Putamen (tissue), 1 donor: ENCODE data around the gene ARPC4.

Experiments used
- DNase-seq: peaks from one replicate; pipeline ENCODE4 v3.0.0-alpha.2; 2016; ENCODE audit warnings: low spot score

Gene ARPC4

DNA sequence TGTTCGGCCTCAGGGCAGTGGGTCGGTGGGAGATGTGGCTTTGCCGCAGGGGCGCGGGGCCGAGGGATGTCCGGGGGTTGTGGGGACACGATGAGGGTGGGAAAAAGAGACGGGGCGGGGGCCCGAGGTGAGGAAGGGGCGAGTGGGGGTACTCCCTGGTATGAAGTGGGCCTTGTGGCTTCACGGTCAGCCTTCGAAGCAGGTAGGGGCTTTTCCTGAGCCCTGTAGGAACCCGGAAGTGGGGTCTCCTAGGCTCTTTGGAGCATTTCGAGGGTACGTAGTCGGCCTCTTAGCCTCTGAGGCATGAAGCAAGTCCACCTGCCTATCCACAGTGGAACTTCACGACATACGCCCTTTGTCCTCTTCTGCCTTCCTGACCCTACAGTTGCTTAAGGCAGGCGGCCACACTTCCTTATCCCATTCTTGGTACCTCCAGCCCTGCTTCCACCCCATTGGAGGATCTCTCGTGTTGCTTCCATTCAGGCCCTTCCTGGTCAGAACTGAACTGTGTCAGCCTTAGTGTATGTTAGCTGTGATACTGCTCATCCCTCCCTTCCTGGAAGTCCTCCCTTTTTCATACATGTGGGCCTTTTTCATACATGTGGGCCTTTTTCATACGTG lies 389 bp downstream of the ARPC4 start:
- DNase-seq: no peak

DNA sequence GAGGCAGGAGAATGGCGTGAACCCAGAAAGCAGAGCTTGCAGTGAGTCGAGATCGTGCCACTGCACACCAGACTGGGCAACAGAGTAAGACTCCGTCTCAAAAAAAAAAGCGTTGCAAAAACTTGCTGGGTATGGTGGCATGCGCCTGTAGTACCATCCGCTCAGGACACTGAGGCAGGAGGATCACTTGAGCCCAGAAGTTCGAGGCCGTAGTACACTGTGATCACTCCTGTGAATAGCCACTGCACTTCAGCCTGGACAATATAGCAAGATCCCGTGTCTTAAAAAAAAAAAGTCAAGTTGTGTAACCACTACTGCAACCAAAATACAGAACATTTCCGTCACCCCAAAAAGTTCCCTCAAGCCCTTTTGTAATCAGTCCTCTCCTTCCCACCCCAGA lies 1.5 kb downstream of the ARPC4 start:
- no peak for DNase-seq

DNA sequence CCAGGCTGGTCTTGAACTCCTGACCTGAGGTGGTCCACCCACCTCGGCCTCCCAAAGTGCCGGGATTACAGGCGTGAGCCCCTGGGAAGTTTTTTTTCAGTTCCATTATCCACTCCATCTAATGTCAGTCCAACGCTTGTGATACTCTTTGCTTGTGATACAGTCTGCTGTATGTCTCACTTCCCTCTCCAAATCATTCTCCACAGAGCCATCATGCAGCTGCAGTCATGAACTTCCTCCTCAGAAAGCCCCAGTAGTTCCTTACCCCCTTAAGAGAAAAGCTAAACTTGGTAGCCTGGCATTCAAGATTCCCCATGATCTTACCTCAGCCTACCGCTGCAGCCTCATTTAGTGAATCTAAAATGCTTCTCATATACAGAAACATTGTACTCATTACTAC lies 2.3 kb downstream of the ARPC4 start:
- no peak for DNase-seq

DNA sequence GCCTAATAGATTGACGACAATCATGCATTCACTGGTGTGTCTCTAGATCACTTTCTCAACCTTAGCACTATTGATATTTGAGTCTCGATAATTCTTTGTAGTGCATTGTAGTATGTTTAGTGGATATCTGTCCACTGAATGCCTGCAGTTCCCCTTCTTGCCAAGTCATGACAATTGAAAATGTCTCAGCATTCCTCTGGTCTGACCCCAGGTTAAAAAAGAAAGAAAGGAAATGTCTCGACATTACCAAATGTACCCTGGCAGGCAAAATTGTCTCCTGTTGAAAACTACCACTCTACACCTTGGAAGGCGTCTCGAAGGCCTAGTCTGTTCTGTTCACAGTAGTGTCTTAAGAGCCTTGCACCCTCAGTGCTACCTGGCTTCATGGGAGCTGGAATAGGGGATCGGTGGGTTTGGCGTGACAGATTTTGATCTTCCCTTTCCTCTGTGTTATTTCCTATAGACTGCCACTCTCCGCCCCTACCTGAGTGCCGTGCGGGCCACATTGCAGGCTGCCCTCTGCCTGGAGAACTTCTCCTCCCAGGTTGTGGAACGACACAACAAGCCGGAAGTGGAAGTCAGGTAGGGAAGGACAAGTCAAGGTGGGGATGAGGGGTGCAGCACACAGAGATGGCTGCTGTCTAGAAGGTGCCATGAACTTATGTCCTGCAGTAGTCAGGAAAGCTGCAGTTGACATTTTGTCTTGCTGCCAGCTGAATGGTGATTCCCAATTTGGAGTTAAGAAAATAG lies 4.5 kb downstream of the ARPC4 start:
- no peak for DNase-seq

DNA sequence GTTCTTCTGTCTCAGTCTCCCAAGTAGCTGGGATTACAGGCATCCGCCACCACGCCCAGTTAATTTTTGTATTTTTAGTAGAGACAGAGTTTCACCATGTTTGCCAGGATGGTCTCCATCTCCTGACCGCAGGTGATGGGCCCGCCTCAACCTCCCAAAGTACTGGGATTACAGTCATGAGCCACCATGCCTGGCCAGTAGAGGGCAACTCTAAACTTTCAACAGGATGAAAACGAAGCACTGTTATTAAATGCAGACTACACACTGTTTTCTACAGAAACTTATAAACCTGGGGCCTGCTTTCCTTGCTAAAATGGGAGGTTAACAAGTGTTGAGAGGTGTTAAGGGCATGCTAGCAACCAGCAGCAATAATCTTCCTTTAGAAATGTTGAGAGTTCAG lies 7.6 kb downstream of the ARPC4 start:
- no peak for DNase-seq

DNA sequence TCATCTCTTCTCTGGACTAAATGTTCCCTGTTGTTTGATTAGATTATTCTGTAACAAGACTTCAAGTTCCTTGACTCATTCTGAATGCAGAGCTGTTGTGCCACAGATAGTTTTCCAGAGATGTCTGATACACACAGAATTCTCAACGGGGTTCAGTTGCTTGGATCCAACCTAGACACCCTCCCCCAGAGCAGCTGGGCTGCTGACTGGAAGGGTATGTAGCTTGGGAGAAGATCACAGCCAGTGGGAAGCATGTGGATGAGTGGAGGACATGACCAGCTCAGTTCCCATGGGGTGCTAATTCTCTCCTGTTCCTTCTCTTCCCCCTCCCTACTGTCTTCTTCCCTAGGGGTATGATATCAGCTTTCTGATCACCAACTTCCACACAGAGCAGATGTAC lies 10.6 kb downstream of the ARPC4 start:
- DNase-seq: no peak

DNA sequence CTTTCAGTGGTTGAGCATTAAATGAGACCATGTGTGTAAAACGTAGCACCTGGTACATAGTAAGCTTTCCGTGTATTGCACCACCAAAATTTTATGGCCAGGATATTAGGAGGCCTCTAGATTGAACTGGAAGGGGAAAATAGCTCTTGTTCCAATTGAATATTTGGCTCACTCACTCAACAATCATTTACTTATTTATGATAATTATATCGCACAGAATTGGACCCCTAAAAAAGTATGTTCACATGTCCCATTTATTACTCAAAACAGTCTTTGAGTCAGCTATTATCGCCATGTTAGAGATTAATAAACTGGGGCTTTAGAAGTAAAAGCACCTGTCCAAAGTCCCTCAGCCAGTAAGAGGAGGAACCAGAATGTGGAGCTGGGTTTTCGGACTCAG lies 12.1 kb downstream of the ARPC4 start:
- DNase-seq: no peak

DNA sequence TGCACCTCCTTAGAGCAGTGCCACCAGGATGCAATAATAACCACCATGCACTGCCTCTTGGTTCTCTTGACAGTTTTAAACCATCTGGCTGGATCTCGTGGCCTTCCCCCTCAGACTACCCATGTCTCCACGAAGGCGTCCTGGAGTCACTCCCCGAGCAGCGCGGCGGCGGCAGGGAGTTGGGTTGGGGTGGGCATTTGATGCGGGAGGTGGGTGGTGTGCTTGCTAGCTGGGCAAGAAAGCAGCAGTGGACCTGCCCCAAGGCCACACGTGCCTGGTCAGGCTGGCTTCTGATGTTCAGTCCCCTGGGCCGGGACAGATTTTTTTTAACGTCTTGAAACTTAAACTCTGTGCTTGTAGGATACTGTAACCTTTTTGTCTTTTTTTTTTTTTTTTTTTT lies 13.3 kb downstream of the ARPC4 start:
- DNase-seq: no peak

DNA sequence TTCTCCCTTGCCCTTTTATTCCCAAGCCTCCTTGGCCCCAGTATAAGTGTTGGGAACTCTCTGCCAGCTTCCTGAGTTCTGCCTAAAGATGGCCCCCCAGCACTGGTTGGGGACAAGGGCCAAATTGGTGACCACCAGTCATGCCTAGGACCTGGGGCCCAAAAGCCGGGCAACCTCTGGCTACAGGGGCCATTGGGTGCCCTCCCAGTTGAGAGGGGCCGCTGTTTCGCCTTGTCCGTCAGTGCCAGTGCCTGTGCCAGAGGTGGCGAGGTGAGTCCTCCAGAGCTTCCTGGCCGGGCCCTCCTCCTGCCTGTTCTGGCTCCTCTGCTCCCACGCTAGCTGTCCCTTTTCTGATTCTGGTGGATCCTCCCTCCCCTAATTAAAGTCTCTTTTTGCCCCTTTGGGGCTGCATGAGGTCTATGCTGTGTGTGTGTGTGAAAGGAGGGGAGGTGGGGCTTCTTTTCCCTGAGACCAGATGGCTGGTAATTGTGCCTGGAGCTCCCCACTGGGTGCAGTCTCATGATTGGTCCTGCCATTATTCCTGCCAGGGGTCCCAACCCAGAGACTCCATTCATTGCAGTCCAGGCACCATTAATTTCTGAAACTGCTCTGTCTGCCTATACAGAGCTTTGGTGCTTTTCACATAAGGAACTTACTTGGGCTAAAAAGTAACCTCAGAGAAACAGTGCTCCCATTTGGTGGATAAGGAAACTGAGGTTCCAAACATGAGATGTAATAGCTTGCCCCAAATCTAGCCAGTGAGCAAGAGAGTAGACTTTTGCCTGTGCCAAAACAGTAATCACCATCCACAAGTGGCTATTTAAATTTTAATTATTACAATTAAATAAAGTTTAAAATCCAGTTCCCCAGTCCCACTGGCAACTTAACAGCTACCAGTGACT lies 14.1 kb downstream of the ARPC4 start:
- DNase-seq: no peak

DNA sequence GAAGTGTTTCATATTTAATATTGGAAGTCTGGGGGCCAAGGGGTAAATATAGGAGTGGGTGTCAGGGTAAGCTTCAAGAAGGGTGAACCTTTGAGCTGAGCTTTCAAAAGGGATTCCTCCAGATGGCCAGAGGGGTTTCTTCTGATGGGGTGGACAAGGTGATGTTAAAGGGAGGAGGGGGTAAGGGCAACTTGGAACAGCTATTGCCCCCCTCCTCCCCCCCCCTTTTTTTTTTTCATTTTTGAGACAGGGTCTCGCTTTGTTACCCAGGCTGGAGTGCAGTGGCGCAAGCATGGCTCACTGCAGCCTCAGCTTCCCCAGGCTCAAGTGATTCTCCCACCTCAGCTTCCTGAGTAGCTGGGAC lies 15.1 kb downstream of the ARPC4 start:
- DNase-seq: no peak

DNA sequence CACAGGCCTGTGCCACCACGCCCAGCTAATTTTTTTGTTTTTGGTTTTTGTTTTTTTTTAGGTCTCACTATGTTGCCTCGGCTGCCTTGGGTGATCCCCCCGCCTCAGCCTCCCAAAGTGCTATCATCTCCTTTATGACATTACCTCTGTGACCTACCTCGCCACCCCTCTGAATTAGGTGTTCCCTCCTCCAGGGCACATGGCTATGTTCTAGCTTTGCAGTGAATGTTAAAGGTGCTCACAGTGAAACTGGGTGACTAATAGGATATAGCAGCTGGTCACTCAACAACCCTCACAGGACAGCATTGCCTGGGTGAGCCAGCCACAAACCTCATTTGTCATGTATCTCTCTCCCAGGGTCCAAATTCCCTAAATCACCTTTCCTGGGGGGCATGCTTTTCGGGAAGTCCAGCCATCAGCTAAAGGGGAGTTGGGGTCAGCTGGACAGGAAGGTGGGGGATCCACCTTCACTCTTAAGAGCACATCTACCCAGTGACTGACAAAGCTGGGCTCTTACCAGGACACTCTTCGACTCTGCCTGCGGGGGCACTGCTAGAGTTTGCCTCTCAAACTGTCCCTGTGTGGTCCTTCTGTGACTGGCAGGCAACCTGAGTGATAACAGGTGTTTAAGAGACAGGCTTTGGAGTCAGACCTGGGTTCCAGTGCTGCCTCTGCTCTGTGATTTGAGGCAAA lies 15.6 kb downstream of the ARPC4 start:
- DNase-seq: no peak

DNA sequence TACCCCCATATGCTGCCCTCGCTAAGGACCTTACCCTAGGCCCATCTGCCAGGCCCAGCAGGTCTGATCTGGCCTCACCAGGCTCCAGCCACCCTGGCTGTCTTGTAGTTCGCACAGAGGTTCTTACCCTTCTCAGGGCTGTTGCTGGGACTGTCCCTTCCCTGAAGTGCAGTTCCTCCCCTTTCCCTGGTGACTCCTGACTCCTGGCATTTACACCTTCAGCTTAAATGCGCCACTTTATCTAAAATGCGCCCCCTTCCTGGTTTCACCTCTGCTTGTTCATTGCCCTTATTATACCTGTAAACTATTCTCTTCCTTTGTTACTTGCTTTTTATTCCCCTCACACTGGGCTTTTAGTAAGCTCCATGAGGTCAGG lies 16.3 kb downstream of the ARPC4 start:
- no peak for DNase-seq

DNA sequence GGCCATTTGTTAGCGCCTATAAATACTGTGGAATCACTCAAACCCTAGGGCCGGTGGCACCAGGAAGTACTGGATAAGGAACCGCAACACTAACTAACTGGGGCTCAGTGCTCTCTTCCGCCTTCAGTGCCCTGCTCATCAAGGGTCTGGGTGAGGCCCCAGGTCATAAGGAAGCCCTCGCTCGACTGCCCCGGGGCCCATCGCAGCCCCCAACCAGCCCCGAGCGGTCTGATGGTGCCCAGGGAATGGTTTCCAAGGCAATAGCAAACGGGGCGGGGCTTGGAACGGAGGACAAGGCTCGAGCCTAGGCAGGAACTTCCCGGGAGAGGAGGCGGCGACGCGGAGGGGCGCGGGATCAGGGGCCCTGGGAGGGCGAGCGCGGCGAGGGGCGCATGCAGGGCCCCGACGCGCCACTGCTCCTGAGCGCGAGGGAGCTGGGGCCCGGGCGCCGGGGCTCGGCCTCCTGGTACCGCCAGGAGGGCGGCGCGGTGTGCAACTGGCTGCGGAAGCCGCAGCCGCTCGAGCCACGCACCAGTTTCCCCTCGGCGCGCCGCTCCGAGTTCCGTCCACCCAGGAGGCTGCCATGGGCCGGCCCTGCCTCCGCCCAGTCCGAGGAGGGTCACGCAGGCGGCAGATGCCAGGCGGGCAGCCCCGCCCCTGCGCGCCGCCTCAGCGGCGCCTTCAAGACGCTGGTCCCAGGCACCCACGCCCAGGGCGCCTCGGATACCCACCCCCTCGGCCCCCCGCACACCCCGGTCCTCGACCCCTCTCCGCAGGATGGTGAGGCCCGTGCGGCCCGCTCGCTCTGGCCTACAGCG lies 16.9 kb downstream of the ARPC4 start, which contains the start of gene TTLL3:
Gene TTLL3 (plus strand): TSS at position 648 of the 818 bp plus-strand sequence. CDS start 400 bp downstream, outside the sequence.
- DNase-seq: peak; percentile 59

DNA sequence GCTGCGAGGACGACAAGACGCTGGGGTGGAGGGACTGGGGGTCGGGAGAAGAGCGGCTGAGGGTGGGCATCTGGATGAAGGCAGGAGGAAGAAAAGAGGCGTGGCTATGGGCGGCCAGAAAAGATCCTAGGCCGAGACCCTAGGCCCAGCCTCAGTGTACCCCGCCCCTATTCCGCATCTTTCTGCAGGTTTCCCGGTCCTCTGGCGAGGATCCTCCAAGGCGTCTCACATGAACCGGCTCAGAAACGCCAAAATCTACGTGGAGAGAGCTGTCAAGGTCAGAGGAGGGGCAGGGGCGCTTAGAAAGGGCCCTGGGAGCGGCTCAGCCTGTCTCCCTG lies 17.5 kb downstream of the ARPC4 start:
- no peak for DNase-seq

DNA sequence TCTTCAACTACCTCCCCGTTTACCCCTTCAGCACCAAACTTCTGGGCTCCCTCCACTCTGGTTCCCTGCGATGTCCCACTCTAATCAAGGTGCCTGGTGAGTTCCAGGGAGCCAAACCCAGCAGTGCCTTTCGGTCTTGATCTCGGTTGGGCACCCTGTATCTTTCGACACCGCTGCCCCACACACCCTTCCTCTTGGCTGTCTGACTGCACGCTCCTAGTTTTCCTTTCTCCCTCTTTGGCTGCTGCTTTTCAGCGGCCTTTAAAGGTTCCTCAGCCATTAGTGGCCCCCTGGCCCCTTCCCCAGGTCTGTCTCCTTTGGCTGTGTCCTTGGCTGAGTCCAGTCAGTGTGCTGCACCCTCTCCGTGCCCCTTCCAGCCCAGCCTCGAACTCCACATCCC lies 18.0 kb downstream of the ARPC4 start:
- no peak for DNase-seq

DNA sequence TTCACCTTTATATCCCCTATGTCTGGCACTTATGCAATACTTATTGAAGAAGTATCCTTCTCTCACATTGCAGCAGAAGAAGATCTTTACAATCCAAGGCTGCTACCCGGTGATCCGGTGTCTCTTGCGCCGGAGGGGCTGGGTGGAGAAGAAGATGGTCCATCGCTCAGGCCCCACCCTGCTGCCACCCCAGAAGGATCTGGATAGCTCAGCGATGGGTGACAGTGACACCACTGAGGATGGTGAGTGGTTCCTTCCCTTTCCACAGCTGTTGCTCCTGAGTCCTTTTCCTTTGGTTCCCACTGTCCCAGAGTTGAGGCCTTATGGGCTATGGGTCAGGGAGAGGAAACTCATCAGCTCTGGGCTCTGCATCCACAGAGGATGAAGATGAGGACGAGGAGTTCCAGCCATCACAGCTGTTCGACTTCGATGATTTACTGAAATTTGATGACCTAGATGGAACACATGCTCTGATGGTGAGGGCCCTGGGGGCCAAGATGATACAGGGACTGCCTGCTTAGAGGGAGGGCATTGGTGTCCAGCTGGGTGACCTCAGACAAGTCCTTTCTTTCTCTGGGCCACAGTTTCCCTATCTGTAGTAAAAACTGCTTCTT lies 20.1 kb downstream of the ARPC4 start:
- no peak for DNase-seq

DNA sequence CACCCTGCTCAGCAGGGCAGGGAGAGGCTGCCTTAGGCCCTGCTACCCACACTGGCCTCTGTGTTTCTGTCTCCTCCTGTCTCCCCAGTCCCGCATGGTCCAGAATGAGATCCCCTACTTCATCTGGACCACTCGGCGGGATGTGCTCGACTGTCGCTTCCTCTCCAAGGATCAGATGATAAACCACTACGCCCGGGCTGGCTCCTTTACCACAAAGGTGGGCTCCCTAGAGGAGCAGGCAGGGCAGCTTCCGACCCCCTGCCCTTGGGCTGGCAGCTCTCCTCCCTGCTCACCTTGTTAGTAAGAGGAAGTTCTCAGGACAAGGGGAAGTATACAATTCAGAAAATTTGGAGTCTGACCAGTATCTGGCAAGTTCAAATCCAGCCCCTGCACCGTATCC lies 23.1 kb downstream of the ARPC4 start:
- no peak for DNase-seq

DNA sequence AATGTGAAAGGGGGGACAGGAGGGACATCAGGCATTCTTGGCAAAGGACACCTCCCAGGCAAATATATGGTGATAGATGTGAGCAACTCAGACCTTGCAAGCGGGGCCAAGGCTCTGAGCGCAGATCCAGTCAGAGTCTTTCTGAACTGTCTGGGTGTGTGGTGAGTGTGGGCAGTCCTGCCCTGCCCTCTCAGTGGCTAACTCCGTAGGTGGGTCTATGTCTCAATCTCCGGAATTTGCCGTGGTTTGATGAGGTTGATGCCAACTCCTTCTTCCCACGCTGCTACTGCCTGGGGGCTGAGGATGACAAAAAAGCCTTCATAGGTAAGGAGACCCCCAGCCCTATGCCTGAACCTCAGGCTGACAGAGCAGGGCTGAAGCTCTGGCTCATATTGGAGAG lies 24.6 kb downstream of the ARPC4 start:
- no peak for DNase-seq

DNA sequence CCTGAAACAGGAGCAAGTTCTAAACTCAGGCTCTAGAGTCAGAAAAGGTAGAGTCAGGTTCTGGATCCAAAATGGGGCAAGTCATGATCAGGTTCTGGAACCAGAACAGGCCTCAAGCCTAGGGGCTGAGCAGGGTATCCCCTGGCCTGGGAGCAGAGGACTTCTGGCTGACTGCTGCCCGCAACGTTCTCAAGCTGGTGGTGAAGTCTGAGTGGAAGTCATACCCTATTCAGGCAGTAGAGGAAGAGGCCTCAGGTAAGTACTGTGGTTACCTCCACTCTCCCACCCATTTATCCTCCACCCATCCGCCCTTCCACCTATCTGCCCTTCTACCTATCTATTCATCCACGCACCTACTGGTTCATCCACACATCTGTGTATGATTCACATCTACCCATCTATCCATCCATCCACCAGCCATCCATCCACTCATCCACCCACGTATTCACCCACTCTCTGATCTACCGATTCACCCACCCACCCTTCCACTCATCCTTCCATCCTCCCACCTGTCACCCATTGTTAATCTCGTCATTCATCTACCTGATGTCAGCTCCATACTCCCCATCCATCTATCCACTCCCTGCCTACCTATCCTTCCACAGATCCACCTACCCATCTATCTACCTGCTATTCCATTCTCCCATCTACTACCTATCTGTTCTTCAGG lies 25.9 kb downstream of the ARPC4 start:
- no peak for DNase-seq

DNA sequence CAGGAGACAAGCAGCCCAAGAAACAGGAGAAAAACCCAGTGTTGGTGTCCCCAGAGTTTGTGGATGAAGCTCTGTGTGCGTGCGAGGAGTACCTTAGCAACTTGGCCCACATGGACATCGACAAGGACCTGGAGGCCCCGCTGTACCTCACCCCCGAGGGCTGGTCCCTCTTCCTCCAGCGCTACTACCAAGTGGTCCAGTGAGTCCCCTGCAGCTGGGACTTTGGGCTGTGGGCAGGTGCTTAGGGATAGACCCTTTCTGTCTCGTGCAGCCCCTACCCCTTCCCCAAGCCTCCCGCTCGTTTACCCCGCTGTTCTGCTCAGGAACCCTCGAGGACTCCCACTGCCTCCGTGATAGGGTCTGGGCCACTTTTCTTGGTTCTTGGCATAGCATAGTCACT lies 27.7 kb downstream of the ARPC4 start:
- DNase-seq: no peak

DNA sequence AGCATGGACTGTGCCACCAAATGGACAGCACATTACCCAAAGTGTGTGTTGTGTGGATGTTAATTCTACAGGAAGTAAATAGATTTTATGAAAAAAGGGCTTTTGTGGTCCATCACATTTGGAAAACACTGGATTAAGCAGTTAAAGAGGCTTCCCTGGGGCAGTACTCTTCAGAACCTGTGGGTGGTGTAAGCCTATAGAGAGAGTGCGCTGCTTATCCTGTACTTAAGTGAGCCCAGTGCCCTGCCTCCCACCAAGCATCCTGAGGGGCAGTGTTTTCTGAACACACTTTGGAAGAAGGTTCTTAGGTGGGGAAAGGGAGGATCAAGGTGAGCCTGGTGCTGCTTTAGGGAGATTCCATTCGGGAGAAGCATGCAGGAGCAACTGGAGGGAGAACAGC lies 28.1 kb downstream of the ARPC4 start:
- DNase-seq: no peak
